Activated CD4-positive, alpha-beta T cell treated with anti-CD3 and anti-CD28 coated beads, Interleukin-2, amount 50 U/mL, for 24 hours (primary cell): ENCODE measurements around the gene TGM2.
A peak's percentile ranks its signal among the peaks of the same experiment; 100 is the strongest.

Source experiments
- DNase-seq, 2 donors: peaks; one replicate each; pipeline ENCODE4 v3.0.0-alpha.2; 2020; ENCODE audit warnings: low read depth in 1 of 2, low spot score in 1 of 2

The TGM2 gene

GRCh38 chr20:38095017-38095686 is 69.9 kb downstream of the TGM2 start:
- DNase-seq: no peak

GRCh38 chr20:38094373-38094891 is 70.6 kb downstream of the TGM2 start:
- DNase-seq: peak in 1 of 2 donors; percentile 25

- DNase-seq: no peak
Observed at GRCh38 chr20:38093641-38094077, 71.4 kb downstream of the TGM2 start.

- no peak for DNase-seq
Observed at GRCh38 chr20:38092915-38093314, 72.2 kb downstream of the TGM2 start.

GRCh38 chr20:38092260-38092857 is 72.7 kb downstream of the TGM2 start:
- no peak for DNase-seq

GRCh38 chr20:38091441-38092216 is 73.4 kb downstream of the TGM2 start:
- no peak for DNase-seq

GRCh38 chr20:38090061-38090460 is 75.0 kb downstream of the TGM2 start:
- DNase-seq: no peak

- no peak for DNase-seq
Observed at GRCh38 chr20:38089500-38089899, 75.6 kb downstream of the TGM2 start.

GRCh38 chr20:38085026-38085425 is 80.0 kb downstream of the TGM2 start:
- no peak for DNase-seq

- no peak for DNase-seq
Observed at GRCh38 chr20:38084425-38084951, 80.6 kb downstream of the TGM2 start.

GRCh38 chr20:38083338-38084048 is 81.6 kb downstream of the TGM2 start:
- no peak for DNase-seq

- DNase-seq: no peak
Observed at GRCh38 chr20:38082894-38083293, 82.2 kb downstream of the TGM2 start.

- DNase-seq: no peak
Observed at GRCh38 chr20:38081575-38081974, 83.5 kb downstream of the TGM2 start.

GRCh38 chr20:38079353-38079752 is 85.7 kb downstream of the TGM2 start:
- no peak for DNase-seq

- DNase-seq: no peak
Observed at GRCh38 chr20:38078084-38078483, 87.0 kb downstream of the TGM2 start.
